ENCODE results near the gene ZFP69B. TPM values are rescaled to one million over a fixed set of nuclear protein-coding genes. Genes with fewer than 3 reads are reported as not detected.

The ZFP69B gene
- total RNA-seq, 2 experiments from 2014 or later = 3.8 to 5.1 TPM

DNA sequence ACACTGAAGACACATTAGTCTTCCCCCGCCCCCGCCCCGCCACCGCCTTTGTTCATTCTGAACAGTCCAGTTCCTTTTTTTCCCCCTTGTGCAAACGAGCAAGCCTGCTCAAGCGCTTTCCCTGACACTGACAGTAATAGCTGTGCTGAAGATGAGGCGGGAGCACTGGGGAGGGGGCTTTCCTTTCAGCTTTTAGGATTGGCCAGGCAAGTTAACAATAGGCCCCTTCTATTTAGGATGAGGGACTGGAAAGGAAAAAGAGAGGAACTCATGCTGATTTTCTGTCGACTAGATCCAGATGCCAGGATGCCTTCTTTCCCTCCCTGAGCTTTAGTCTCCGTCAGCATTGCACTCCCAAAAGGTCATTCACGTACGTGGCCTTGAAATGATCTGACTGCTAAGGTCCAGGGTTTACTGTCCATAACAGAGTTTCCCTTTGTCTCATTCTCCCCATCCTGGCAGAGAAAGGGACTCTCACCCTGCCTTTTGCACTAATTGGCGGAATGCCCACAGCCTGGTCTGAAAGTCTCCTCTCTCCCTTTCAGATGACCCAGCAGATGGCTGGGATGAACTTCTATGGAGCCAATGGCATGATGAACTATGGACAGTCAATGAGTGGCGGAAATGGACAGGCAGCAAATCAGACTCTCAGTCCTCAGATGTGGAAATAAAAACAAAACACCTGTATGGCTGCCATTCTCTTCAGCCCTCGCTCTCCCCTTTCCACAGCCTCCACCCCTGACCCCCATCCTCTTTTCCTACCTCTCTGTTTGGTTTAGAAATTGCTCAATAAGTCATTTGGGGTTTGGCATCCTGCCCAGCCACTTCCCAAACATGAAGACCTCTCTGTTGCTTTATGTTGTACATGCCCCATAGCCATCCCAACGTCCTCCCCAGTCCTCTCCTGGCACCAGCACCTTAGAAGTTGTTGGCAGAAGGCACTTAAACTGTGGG lies 28.6 kb upstream of the ZFP69B start:
- no peaks in the 10 kb centered on the region for H3K27me3 Mint-ChIP-seq
- CTCF ChIA-PET = interaction anchor here (0.9 kb wide), 1 partner anchor 9 kb away, joined by 4 read pairs; no protein-coding TSS in a partner anchor
- ATAC-seq (no peak), DNase-seq (no peak)
- peaks cover 88% of the 10 kb centered on the region for H3K36me3 Mint-ChIP-seq
- peaks cover 6% of the 10 kb centered on the region for H3K9me3 Mint-ChIP-seq (ENCODE audit: low read depth)
- no peak overlapping the region for H3K4me3 Mint-ChIP-seq
- H3K4me1 Mint-ChIP-seq = peaks cover 11% of the 10 kb centered on the region
- H3K27ac Mint-ChIP-seq = no peak overlapping the region

DNA sequence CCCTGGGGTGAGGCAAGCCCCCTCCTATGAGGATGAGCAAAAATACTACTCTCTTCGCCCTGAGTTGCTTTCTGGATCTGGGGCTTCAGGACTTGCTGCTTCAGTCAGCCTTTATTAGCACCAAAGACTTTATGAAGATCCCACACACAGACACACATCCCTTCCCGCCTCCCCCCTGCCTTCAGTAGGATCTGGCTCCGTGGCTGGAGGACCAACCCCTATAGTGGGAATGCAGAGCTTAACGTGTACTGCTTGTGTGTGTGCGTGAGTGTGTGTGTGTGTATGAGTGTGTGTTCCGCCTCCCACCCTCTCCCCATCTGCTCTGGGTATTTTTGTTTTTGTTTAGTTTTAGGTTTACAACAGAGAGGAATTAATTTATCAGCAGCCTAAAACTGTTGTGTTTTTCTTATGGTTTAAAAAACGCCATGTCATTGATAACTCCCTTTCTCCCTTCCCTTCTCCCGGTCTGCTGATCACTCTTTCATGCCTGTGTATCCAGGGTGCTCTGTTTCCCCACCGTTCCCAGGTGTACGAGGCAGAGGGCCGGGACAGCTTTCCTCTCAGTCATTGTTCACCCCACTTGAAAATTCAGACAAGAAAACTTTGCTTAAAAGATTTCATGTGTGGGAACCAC lies 27.5 kb upstream of the ZFP69B start:
- H3K36me3 Mint-ChIP-seq = peaks cover 79% of the 10 kb centered on the region
- no peak overlapping the region for H3K27ac Mint-ChIP-seq
- ATAC-seq = no peak
- H3K9me3 Mint-ChIP-seq (ENCODE audit: low read depth) = peaks cover 7% of the 10 kb centered on the region
- no peak for DNase-seq
- no peaks in the 10 kb centered on the region for H3K27me3 Mint-ChIP-seq
- H3K4me3 Mint-ChIP-seq = no peak overlapping the region
- CTCF ChIA-PET = no interaction called here
- peaks cover 11% of the 10 kb centered on the region for H3K4me1 Mint-ChIP-seq

DNA sequence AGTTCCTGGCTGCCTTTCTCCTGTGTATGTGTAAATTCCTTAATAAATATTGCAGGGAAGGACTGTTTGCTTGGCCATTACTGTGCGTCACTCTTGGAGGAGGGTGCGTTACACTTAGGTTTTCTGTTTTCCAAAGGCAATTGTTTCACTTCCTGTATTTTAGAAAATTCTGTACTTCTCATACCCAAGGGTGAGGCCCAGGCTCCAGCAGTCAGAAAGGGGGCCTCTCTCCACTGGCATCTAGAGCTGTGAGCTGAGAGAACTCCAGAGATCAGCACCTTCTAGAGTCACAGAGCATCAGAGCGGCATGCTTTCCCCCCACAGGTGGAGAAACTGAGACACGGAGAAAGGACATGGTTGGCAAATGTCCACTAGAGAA lies 27.0 kb upstream of the ZFP69B start:
- no peak for DNase-seq
- Mint-ChIP-seq H3K36me3 (peaks cover 74% of the 10 kb centered on the region), H3K27me3 (no peaks in the 10 kb centered on the region), H3K27ac (no peak overlapping the region), H3K4me3 (no peak overlapping the region), H3K9me3 (ENCODE audit: low read depth) (peaks cover 7% of the 10 kb centered on the region), H3K4me1 (peaks cover 11% of the 10 kb centered on the region)
- CTCF ChIA-PET = no interaction called here
- ATAC-seq = no peak

DNA sequence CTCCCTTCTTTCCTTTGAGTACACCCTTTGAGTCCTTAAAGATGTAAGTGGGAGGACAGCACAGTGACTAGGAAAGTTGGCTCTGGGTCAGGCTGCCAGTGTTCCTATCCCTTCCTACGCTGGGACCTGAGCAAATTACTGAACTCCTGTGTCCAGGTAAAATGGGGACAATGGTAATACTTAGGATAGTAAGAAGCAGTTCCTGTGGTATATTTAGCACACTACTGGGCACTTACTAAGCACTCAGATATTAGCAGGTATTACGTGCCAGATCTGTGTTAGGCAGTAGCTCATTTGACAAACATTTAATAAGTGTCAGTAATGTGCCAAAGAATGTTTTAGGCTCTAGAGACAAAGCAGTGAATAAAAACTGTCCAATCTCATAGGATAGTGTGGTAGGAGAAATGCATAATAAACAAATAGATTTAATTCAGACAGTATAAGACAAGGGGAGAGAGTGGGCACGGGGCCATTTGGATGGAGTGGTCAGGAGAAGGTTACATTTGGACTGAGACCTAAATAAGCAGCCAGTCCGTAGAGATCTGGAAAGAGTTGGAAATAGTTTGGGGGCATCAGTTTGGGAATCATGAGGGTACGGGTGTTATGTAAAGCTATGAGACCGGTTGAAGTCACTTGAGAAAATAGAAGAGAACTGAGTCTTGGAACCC lies 26.2 kb upstream of the ZFP69B start:
- CTCF ChIA-PET = interaction anchor here (1.1 kb wide), 1 partner anchor 14 kb away, joined by 4 read pairs; no protein-coding TSS in a partner anchor
- Mint-ChIP-seq H3K27ac (no peak overlapping the region), H3K4me3 (no peak overlapping the region), H3K9me3 (ENCODE audit: low read depth) (peaks cover 7% of the 10 kb centered on the region), H3K36me3 (peaks cover 70% of the 10 kb centered on the region), H3K27me3 (no peaks in the 10 kb centered on the region), H3K4me1 (peaks cover 11% of the 10 kb centered on the region)
- DNase-seq = no peak
- no peak for ATAC-seq

DNA sequence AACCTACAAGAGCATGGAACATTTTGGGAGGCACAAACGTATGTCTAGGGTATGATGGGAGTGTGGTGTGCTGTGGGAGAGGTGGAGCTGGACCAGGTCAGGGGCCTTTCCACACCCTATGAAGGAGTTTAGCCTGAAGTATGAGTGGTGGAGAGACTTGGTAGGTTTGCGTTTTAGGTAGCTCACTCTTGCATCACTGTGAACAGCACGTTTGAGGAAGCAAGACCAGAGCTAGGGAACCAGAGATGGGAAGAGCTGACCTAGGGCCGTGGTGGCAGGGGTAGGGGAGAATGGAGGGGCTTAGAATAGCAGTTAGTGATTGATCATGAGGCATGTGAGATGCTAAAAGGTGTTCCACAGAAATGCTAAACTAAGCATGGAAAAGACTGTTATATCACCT lies 25.1 kb upstream of the ZFP69B start:
- peaks cover 11% of the 10 kb centered on the region for H3K4me1 Mint-ChIP-seq
- H3K9me3 Mint-ChIP-seq (ENCODE audit: low read depth) = peaks cover 7% of the 10 kb centered on the region
- no peaks in the 10 kb centered on the region for H3K27me3 Mint-ChIP-seq
- CTCF ChIA-PET = interaction anchor here (0.7 to 1.3 kb wide), 3 partner anchors 13 to 87 kb away, joined by 3 to 4 read pairs (median 3); partner anchors contain the start of gene SMAP2
- ATAC-seq = no peak
- no peak overlapping the region for H3K27ac Mint-ChIP-seq
- H3K36me3 Mint-ChIP-seq = peaks cover 64% of the 10 kb centered on the region
- no peak overlapping the region for H3K4me3 Mint-ChIP-seq
- no peak for DNase-seq

DNA sequence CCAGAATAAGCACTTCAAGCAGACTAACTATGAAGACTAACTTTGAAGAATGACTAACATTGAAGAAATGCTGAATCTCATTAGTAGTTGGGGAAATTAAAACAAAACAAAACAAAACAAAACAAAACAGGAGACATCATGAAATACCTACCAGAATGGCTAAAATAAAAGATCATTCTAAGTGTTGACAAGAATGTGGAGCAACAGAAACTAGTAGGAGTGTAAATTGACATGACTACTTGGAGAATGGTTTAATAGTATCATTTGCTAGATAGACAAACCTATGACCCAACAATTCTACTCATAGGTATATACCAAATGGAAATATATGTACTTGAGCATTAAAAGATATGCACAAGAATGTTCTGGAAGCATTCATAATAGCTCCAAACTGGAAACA lies 18.9 kb upstream of the ZFP69B start:
- ATAC-seq = no peak
- H3K4me1 Mint-ChIP-seq = no peaks in the 10 kb centered on the region
- H3K9me3 Mint-ChIP-seq (ENCODE audit: low read depth) = peaks cover 3% of the 10 kb centered on the region
- DNase-seq = no peak
- H3K4me3 Mint-ChIP-seq = no peak overlapping the region
- no peaks in the 10 kb centered on the region for H3K27me3 Mint-ChIP-seq
- no peak overlapping the region for H3K27ac Mint-ChIP-seq
- CTCF ChIA-PET = interaction anchor here (1.1 to 1.2 kb wide), 2 partner anchors 12 to 27 kb away, joined by 4 to 5 read pairs; no protein-coding TSS in a partner anchor
- peaks cover 30% of the 10 kb centered on the region for H3K36me3 Mint-ChIP-seq

DNA sequence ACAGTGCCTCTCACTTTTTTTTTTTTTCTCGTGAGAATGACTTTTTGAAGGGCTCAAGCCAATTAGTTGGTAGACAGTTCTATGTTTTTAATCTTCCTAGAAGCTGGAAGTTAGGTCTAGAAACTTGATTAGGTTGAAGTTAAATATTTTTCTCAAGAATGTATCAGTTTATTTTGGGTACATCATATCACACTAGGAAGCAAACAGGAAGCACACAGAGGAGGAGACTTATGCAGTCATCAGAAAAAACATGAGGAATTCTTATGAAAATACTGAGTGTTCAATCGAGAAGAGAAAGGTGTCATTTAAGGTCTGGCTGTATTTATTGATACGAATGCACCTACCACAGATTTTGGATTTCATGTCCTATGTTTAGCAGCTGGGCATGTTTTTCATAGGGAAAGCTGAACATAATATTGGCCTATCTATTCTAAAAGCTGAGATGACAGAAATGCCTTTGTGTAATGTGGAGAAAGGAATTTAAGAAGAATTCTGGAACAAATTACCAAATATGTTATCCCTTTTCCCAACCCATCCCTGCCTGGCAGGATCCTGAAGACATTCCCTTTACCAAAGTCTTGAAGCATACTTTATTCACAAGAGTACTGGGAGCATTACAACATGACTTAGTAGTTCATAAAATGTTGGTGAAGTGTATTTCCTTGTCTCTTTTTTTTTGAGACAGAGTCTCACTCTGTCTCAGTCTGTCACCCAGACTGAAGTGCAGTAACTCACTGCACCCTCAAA lies 17.5 kb upstream of the ZFP69B start:
- H3K36me3 Mint-ChIP-seq = peaks cover 28% of the 10 kb centered on the region
- no peaks in the 10 kb centered on the region for H3K4me1 Mint-ChIP-seq
- H3K4me3 Mint-ChIP-seq = no peak overlapping the region
- H3K9me3 Mint-ChIP-seq (ENCODE audit: low read depth) = no peaks in the 10 kb centered on the region
- DNase-seq (no peak), ATAC-seq (no peak)
- H3K27me3 Mint-ChIP-seq = no peaks in the 10 kb centered on the region
- no peak overlapping the region for H3K27ac Mint-ChIP-seq
- CTCF ChIA-PET = interaction anchor here (0.6 to 1.1 kb wide), 2 partner anchors 28 to 228 kb away, joined by 3 to 5 read pairs; no protein-coding TSS in a partner anchor

DNA sequence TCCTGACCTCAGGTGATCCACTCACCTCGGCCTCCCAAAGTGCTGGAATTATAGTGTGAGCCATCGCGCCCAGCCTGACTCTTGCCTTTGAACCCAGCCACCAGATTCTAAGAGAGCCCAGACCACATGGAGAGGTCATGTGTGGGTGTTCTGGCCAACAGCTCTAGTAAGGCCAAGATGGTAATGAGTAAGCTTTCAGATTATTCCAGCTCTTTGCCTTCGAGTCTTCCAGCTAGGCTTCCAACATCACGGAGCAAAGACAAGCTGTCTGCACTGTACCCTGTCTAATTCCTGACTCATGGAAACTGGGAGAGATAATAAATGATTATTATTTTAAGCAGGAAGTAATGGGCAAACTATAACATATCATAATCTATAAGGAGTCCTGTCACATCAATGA lies 14.8 kb upstream of the ZFP69B start:
- no peak for ATAC-seq
- Mint-ChIP-seq H3K36me3 (peaks cover 33% of the 10 kb centered on the region), H3K4me3 (no peak overlapping the region), H3K9me3 (ENCODE audit: low read depth) (peaks cover 5% of the 10 kb centered on the region), H3K4me1 (no peaks in the 10 kb centered on the region), H3K27me3 (no peaks in the 10 kb centered on the region), H3K27ac (no peak overlapping the region)
- no peak for DNase-seq
- CTCF ChIA-PET = no interaction called here

DNA sequence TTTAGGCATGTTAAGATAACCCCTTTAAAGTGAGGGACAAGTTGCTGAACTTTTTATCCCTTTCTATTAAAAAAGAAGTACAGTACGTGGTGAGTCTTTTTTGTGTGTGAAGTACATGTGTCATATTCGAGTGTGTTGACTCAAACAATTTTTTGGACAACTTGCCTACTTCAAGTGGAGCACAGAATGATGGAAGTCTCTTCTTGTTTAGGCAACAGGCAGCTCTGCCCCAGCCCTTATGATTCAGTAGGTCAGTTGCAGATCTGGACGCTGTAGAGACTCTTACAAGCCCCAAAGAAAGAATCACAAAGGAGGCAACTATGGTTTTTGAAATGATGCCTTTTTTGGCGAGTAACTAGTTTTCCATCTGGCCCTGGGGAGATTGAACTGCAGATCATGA lies 14.4 kb upstream of the ZFP69B start:
- no peaks in the 10 kb centered on the region for H3K27me3 Mint-ChIP-seq
- H3K4me3 Mint-ChIP-seq = no peak overlapping the region
- H3K27ac Mint-ChIP-seq = no peak overlapping the region
- peaks cover 5% of the 10 kb centered on the region for H3K9me3 Mint-ChIP-seq (ENCODE audit: low read depth)
- H3K36me3 Mint-ChIP-seq = peaks cover 34% of the 10 kb centered on the region
- CTCF ChIA-PET = no interaction called here
- no peaks in the 10 kb centered on the region for H3K4me1 Mint-ChIP-seq
- ATAC-seq = no peak
- DNase-seq = no peak

DNA sequence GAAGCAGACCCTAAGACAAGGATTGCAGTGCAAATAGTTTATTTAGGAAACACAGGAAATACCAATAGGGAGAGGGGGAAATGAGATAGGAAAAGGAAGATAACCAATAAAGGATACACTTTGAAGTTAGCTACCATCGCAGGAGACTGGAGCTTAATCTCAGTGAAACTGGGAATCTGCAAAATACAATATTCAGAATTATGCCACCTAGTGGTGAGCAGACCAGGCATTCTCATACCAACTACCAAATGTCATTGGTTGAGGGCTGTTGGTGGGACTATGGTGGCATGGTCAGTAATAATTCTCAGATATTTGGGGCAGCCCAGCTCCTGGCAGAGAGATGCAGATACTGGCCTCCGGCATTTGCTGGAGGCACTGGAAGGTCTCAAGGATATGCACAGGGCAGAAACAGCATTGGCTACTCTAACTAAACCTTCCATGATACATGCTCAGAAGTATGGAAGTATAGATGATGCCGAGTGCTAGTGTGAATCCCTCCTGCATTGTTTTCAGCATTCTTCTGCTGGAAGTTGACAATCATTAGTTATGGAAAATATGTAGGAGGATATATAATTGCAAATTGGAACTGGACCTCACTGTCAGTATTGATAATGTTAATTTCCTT lies 11.8 kb upstream of the ZFP69B start:
- CTCF ChIA-PET = interaction anchor here (1.2 to 2.5 kb wide), 8 partner anchors 12 to 123 kb away, joined by 4 to 8 read pairs (median 4); partner anchors contain the start of gene ZFP69B
- Mint-ChIP-seq H3K9me3 (ENCODE audit: low read depth) (peaks cover 5% of the 10 kb centered on the region), H3K36me3 (peaks cover 33% of the 10 kb centered on the region), H3K4me3 (no peak overlapping the region), H3K4me1 (no peaks in the 10 kb centered on the region), H3K27me3 (no peaks in the 10 kb centered on the region), H3K27ac (no peak overlapping the region)
- peak; percentile 42 for ATAC-seq
- DNase-seq = no peak

DNA sequence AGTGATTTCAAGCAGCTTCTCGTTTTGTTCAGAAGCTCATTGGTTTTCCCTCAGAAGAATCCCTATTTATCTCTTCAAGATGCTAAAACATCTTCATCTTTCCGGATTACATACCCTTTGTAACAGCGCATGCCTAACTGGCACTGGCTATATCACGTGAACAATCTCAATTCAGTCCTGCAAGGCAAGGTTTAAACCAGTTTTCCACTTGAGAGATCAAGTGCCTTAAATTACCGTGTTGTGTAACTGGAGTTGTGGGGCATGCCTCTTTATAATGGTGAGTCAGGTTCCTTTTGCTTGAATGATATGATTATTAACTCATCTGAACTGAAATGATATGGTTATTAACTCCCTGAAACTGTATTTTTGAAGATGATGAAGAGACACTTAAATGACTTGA lies 11.0 kb upstream of the ZFP69B start:
- DNase-seq (no peak), ATAC-seq (no peak)
- CTCF ChIA-PET = interaction anchor here (0.9 to 2.5 kb wide), 7 partner anchors 11 to 124 kb away, joined by 3 to 8 read pairs (median 5); partner anchors contain the start of gene ZFP69B
- peaks cover 5% of the 10 kb centered on the region for H3K9me3 Mint-ChIP-seq (ENCODE audit: low read depth)
- no peaks in the 10 kb centered on the region for H3K27me3 Mint-ChIP-seq
- H3K36me3 Mint-ChIP-seq = peaks cover 33% of the 10 kb centered on the region
- no peak overlapping the region for H3K4me3 Mint-ChIP-seq
- no peaks in the 10 kb centered on the region for H3K4me1 Mint-ChIP-seq
- no peak overlapping the region for H3K27ac Mint-ChIP-seq

DNA sequence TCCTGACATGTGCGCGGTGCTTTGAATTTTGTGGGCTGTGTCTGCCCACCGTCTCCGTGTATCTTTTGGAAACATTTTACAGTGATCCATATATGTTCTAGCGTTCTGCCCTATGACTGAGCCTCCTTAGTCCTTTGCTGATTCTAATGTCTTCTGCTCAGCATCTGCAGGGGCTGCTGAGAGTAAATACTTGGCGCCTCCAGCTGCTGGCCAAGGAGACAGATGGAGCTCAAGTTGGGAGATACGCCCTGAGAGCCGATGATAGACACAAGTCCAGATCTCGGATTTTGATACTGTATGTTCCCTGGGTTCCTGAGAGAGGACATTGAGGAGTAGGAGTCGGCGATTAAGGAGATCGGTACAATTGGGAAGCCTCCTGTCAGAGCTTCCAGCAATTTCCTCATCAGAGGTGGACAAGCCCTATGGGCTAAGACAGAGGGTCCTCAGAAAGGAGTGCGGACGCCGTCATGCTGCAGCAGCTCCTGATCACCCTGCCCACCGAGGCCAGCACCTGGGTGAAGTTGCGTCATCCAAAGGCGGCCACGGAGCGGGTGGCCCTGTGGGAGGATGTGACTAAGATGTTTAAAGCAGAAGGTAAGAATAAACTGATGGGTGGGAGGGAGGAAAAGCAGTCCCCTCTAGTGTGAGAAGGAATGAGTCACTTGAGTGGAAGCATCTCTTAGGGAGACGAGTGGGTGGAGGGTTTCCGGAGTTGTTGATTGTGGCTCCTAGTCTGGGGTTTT lies 390 bp downstream of the ZFP69B start:
- peak; percentile 89 for DNase-seq
- CTCF ChIA-PET = interaction anchor here (0.6 to 2.0 kb wide), 9 partner anchors 11 to 307 kb away, joined by 3 to 7 read pairs (median 3); partner anchors contain the start of gene EXO5
- H3K27me3 Mint-ChIP-seq = no peaks in the 10 kb centered on the region
- H3K27ac Mint-ChIP-seq = peak overlapping the region; percentile 87
- ATAC-seq = peak; percentile 69
- peak overlapping the region; percentile 90 for H3K4me3 Mint-ChIP-seq
- H3K9me3 Mint-ChIP-seq (ENCODE audit: low read depth) = peaks cover 36% of the 10 kb centered on the region
- peaks cover 24% of the 10 kb centered on the region for H3K4me1 Mint-ChIP-seq
- H3K36me3 Mint-ChIP-seq = peaks cover 62% of the 10 kb centered on the region
